SK-N-SH (cell line): ENCODE measurements around the gene LHX5.

Experiments
- CTCF ChIP-seq: fragments of 200-600 bp; sonication (generic); IDR thresholded peaks from 2 replicates; pipeline ENCODE4 v1.6.1; 2017; ENCODE audit warnings: antibody characterized with exemption, mild to moderate bottlenecking, moderate library complexity
- EP300 ChIP-seq, 2 experiments: IDR thresholded peaks; 2 replicates each; pipeline versions ENCODE4 v1.4.0 to v1.6.1; 2012; ENCODE audit warnings: borderline replicate concordance in 1 of 2, low read depth in 1 of 2, low read length in 1 of 2
- EZH2phosphoT487 ChIP-seq: fragments of 200-600 bp; sonication (generic); IDR thresholded peaks from 2 replicates; pipeline ENCODE4 v1.6.1; 2017; ENCODE audit warnings: low read depth, mixed run types, mild to moderate bottlenecking, antibody characterized with exemption, moderate library complexity, borderline replicate concordance
- GATA2 ChIP-seq: sonication (generic); formaldehyde crosslinking; IDR thresholded peaks from 2 replicates; pipeline ENCODE4 v1.5.0; 2020; ENCODE audit warnings: mild to moderate bottlenecking, missing genetic modification reagents
- MAX ChIP-seq: IDR thresholded peaks from 2 replicates; pipeline ENCODE4 v1.4.0; 2012; ENCODE audit warnings: low read depth
- RAD21 ChIP-seq: IDR thresholded peaks from 2 replicates; pipeline ENCODE4 v1.6.1; 2012; ENCODE audit warnings: mild to moderate bottlenecking, low read length
- RFX5 ChIP-seq: IDR thresholded peaks from 2 replicates; pipeline ENCODE4 v1.6.1; 2012; ENCODE audit warnings: mild to moderate bottlenecking, improper control_type of control experiment, low read length
- TCF12 ChIP-seq: IDR thresholded peaks from 2 replicates; pipeline ENCODE4 v1.4.0; 2012
- TEAD4 ChIP-seq: IDR thresholded peaks from 2 replicates; pipeline ENCODE4 v1.4.0; 2012; ENCODE audit warnings: mild to moderate bottlenecking, borderline replicate concordance; ENCODE audit not compliant: insufficient read depth
- USF2 ChIP-seq: fragments of 150-350 bp; IDR thresholded peaks from 2 replicates; pipeline ENCODE4 v1.6.1; 2017; ENCODE audit warnings: antibody characterized with exemption, low read length, low read depth, borderline replicate concordance
- TF ChIP-seq, protein P1 (sequence below): IDR thresholded peaks from 2 replicates; pipeline ENCODE4 v1.6.1; 2012; ENCODE audit warnings: mild to moderate bottlenecking, low read depth, low read length, moderate library complexity
- TF ChIP-seq, protein P2 (sequence below): IDR thresholded peaks from 2 replicates; pipeline ENCODE4 v1.4.0; 2012; ENCODE audit warnings: low read depth, borderline replicate concordance

GRCh38 chr12:113467502-113468364 lies 3.9 kb downstream of the LHX5 start:
- TF ChIP-seq TCF12 (no peak), CTCF (no peak), EP300 (IDR thresholded peaks at IDR 0.05; ENCODE audit: borderline replicate concordance in 1 of 2, low read depth in 1 of 2, low read length in 1 of 2) (no peak), RAD21 (no peak), GATA2 (CRISPR knock-in tag) (no peak), MAX (no peak), EZH2phosphoT487 (0 out of 2 replicates have a peak, but pooled peaks have one; percentile 60), RFX5 (no peak), USF2 (no peak), TEAD4 (no peak)
- TF ChIP-seq, protein P1, sequence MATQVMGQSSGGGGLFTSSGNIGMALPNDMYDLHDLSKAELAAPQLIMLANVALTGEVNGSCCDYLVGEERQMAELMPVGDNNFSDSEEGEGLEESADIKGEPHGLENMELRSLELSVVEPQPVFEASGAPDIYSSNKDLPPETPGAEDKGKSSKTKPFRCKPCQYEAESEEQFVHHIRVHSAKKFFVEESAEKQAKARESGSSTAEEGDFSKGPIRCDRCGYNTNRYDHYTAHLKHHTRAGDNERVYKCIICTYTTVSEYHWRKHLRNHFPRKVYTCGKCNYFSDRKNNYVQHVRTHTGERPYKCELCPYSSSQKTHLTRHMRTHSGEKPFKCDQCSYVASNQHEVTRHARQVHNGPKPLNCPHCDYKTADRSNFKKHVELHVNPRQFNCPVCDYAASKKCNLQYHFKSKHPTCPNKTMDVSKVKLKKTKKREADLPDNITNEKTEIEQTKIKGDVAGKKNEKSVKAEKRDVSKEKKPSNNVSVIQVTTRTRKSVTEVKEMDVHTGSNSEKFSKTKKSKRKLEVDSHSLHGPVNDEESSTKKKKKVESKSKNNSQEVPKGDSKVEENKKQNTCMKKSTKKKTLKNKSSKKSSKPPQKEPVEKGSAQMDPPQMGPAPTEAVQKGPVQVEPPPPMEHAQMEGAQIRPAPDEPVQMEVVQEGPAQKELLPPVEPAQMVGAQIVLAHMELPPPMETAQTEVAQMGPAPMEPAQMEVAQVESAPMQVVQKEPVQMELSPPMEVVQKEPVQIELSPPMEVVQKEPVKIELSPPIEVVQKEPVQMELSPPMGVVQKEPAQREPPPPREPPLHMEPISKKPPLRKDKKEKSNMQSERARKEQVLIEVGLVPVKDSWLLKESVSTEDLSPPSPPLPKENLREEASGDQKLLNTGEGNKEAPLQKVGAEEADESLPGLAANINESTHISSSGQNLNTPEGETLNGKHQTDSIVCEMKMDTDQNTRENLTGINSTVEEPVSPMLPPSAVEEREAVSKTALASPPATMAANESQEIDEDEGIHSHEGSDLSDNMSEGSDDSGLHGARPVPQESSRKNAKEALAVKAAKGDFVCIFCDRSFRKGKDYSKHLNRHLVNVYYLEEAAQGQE: no peak
- TF ChIP-seq, protein P2, sequence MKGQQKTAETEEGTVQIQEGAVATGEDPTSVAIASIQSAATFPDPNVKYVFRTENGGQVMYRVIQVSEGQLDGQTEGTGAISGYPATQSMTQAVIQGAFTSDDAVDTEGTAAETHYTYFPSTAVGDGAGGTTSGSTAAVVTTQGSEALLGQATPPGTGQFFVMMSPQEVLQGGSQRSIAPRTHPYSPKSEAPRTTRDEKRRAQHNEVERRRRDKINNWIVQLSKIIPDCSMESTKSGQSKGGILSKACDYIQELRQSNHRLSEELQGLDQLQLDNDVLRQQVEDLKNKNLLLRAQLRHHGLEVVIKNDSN: no peak
